22Rv1 (cell line): ENCODE results near the gene LRRK1.

Source experiments
- CTCF ChIP-seq: fragments of 450-650 bp; IDR thresholded peaks from 2 replicates; pipeline ENCODE4 v1.5.1; 2017; ENCODE audit warnings: mild to moderate bottlenecking
- ZFX ChIP-seq: fragments of 450-650 bp; IDR thresholded peaks from 2 replicates; pipeline ENCODE4 v1.6.1; 2017; ENCODE audit warnings: antibody characterized with exemption, borderline replicate concordance

GRCh38 chr15:100926971-100927756 is 8.0 kb downstream of the LRRK1 start:
- no peak for TF ChIP-seq CTCF
- no peak for TF ChIP-seq ZFX
